Suprapubic skin (tissue), 4 donors: Measurements from ENCODE around the gene ARL2.

Source experiments
- CTCF ChIP-seq, 2 donors: fragments of 200-600 bp in 1 of 2; fragments of 450-650 bp in 1 of 2; sonication (generic) in 1 of 2; IDR thresholded peaks; one replicate each; pipeline ENCODE4 v1.5.1; 2016 to 2019; ENCODE audit warnings: antibody characterized with exemption in 2 of 2, mild to moderate bottlenecking in 1 of 2, moderate library complexity in 1 of 2
- EP300 ChIP-seq: sonication (generic); formaldehyde crosslinking; IDR thresholded peaks from one replicate; pipeline ENCODE4 v1.6.1; 2017; ENCODE audit warnings: antibody characterized with exemption
- POLR2A ChIP-seq, 2 donors: fragments of 450-650 bp; IDR thresholded peaks; one replicate each; pipeline ENCODE4 v1.6.1; 2017; ENCODE audit warnings: antibody characterized with exemption in 2 of 2, mild to moderate bottlenecking in 2 of 2, moderate library complexity in 2 of 2
- POLR2AphosphoS5 ChIP-seq, 3 donors: sonication (generic); formaldehyde crosslinking; IDR thresholded peaks; one replicate each; pipeline ENCODE4 v1.6.1; 2017; ENCODE audit warnings: antibody characterized with exemption in 3 of 3

GRCh38 chr11:65014726-65015227 lies 817 bp downstream of the ARL2 start:
- TF ChIP-seq EP300 (no peak), CTCF (IDR thresholded peaks at IDR 0.05) (no peak), POLR2A (IDR thresholded peaks at IDR 0.05) (no peak), POLR2AphosphoS5 (IDR thresholded peaks at IDR 0.05) (no peak)
